GM19452 (cell line): ENCODE measurements around the gene TTC9B.

Experiments used
- ATAC-seq: cut with Tn5 transposase; IDR thresholded peaks from one replicate; pipeline ENCODE4 v1.9.1; 2021; ENCODE audit not compliant: unreplicated experiment

The TTC9B gene

DNA sequence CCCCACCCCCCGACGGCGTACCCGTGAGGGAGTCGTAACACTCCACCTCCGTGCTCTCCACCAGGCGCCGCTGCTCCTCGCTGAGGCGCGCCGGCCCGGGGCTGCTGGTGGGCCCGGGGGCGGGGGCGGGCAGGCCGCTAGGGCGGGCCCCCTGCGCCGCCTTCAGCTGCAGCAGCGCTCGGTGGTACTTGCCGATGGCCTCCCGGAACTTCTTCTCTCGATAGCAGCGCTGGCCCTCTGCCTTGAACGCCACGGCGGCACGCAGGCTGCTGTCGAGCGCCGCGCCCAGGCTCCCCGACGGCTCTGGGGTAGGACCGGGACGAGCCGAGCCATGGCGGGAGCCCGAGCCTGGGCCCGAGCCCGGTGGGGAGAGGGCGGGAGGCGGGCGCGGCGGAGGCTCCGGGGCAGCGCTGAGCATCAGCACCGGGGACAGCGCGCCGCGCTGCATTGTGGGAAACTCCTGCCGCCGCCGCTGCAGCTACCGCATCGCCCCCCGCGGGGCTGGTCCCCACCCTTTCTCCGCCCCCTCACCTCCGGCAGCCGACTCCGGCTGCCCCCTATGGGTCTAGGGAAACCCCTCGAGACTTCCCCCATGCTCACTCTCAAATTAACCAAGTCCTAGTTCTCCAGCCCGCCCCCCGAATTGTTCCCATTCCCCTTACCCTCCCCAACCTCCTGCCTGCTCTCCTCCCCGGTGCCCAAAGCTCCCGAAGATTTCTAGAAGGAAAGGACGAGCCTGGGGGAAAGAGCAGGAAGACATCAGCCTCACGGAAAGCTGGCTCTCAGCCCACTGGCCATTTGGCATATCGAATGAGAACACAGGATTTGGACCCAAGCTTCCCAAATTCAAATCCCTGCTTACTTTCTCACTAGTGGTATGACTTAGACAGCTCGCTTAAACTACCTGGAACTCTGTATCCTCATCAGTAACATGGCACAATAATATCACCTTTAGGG, at the start of gene TTC9B:
Gene TTC9B, minus strand, starts transcription at position 451 of the 957 bp plus-strand sequence. Its CDS starts 3 bp downstream, at position 448.
- ATAC-seq = no peak

DNA sequence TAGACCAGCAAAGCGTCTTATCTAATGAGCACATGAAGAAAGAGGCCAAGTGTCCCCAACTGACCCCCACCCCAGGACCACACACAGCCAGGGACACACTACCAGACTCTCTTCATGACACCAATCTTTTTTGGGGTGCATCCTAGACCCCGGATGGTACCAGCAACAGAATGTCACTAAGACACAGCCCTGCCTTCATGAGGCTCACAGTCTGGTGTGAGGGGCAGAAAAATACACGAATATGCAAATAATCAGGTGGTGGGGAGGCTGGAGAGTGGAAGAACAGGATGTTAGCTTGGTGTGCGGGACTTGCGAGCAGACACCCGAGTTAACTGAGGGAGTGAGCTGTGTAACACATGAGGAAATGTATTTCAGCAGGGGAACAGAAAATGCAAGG, 49.4 kb upstream of the TTC9B start:
- no peak for ATAC-seq

DNA sequence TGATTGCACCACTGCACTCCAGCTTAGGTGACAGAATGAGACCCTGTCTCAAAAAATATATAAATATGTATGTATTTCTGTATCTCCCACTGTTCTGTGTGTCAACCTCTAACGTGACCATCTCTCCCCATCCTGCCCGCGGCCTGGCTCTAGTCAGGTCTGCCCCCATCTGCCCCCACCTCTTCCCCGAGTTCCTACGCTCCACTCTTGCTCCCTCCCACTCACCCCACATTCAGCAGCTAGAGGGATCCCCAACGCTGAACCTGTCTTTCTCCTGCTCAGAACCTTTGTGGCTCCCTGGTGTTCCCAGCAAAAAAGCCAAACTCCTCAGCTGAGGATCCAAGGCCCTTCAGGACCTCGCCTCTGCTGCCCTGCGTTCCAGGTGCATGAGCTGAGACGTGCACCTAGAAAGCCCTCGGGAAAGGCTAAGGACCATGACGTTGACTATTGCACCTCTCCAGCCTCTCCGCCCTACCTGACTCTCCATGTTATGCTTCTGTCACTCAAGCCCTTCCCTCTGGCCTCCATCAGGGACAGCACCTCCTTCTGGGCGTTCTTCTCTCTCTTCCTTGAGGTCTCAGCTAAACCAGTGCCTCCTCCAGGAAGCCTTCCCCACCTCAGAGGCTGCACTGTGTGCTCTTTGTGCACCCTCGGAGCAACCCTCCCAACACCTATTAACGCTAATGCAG, 48.9 kb upstream of the TTC9B start:
- ATAC-seq = no peak

DNA sequence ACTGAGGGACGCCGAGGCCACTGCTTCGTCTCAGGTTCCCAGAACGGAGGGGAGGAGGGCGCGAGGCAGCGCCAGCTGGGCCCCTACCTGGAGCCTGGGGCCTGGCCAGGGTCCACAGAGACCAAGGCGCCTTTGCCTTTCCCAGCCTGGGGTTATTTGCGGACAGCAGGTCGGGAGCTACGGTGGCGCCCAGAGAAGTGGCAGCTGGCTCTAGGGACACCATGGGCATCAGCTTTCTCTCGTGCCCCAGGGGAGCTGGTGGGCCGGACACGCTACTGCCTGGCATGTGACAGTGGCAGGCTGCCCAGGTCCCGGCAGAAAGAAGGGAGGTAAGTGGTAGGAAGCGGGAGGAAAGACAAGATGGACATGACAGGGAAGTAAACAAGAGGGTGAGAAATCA, 47.9 kb upstream of the TTC9B start:
- no peak for ATAC-seq

DNA sequence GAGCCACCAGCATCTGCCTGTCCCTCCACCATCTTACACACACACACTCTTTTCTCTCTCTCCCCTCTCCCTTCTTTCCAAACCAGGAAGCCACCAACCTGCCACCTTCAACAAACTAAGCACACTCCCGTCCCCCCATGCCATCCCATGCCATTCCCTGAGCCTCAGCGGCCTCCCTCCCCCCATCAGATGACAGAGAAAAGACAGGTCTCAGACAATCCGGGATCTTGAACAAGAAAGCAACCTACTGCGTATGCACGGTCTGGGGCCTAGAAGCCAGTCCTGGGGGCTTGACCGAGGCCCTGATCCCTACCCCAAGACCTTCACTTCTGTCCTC, 47.5 kb upstream of the TTC9B start:
- no peak for ATAC-seq

DNA sequence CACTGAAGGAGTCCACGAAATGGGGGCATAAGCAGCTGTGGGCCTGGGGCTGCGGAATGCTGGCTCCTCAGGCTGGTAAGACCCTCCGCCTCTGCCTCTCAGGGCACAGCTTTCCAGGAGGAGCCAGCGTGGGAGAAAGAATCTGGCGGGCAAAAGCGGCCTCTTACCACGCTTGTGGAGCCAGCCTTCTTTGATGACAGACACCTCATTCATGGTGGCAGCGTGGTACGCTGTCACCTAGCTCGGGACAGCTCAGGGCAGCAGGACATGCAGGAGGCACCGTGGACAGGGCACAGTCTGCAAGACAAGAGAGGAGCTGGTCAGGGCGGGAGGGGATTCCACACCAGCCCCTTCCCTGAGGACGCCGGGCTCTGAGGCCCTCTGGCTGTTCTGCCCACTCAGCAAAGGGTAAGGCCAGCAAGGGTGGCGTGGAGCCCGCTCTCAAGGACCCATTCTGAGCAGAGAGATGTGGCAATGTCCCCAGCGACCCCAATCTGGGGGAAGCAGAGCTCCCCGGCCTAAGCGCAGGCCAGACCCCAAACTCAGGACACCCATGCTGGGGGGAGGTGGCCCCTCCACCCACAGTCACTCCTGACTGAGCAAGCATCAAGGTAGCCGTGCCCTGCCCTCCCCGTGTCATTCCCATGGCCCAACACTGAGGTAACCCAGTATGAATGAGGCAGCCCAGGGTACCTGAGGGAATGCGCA, 47.0 kb upstream of the TTC9B start:
- no peak for ATAC-seq

DNA sequence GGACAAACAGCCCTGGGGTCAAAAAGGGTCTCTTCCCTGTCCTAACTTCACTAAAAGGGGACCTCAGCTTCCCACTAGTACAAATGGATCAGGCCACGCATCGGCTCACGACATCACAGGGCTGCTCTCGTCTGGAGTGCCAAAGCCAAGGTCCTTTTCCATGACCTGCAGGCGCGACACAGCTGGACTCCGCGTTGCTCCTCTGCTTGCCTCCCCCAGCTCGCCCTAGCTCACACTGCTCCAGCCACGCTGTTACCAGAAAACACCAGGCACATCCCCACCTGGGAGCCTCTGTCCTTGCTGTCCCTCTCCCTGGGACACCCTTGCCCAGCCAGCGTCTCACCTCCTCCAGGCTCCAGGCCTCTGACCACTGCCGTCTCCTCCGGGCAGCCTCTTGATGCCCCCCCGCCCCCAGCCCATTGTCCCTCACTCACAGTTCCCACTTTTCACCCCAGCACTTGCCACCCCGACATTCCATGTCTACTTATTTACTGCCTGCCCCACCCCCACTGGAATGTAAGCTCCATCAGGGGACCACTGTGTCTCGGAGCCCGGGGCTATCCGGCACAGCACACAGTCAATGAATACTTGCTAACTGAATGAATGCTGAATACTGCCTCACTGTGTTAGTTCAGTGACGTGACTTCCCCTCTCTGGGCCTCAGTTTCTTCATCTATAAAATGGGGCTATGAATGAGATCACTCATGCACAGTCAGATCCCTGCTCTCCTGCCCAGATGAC, 46.3 kb upstream of the TTC9B start:
- no peak for ATAC-seq

DNA sequence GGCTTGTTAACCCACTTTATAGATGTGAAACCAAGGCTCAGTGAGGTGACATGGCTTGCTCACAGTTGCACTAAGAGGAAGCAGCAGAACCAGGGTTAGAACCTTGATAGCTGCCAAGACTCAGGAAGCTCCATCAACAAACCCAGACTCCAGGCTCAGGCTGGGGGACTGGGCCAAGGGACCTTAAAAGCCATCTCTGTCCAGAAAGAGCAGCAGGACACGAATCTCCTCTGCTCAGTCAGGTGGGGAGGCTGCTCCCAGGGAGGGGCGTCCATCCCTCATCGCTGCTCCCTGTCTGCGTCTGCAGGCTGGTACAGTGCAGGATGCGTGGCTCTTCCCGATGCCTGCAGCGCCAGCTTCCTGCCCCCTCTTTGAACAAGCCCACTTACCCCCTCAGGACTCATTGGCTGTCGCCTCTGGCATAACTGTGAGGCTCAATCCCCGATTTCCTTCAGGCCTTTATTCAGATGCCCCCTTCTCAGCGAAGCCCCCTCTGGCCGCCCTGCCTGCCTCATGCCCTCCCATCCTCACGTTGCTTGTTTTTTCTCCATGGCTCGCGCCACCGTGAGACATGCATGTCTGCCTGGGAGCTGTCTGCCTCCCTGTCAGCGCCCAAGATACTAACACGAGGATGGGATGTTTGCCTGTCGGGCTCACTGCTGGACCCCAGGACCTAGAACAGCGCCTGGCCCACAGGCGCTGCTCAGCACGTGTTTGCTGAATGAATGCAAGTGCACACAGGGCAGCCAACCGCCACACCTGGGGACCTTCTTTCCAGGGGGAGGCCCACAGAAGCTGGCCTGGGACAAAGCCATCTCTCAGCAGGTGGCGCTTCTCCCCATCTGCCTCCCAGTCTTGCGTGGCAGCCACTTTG, 45.5 kb upstream of the TTC9B start:
- ATAC-seq = no peak

DNA sequence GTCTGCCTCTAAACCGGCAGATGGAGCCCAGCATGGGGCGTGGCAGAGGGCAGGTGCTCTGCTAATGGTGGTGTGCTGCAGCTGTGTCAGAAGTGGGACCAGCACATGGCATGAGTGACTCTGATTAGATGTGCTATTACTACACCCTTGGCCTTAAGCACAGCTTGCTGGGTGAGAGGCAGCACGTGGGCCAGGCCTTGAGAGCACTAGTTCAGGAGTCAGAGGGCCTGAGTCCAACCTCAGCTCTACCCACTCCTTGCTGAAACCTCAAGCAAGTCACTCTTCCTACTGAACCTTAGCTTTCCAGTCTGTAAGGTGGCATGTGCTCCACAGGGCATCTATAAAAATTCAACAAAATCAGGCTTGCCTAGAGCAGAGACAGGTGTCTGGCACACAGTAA, 44.2 kb upstream of the TTC9B start:
- no peak for ATAC-seq

DNA sequence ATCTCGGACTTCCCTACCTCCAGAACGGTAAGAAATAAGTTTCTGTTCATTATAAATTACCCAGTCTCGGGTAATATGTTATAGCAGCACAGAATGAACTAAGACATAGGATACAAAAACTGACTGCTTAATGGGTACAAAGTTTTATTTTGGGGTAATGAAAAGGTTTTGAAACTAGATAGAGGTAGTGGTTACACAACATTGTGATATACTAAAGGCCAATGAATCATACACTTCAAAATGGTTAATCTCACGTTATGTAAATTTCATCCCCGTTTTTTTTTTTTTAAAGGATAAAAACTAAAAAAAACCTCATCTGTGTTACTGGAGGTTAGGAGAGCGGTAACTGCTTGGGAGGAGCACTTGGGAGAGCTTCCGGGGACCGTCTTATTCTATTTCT, 43.4 kb upstream of the TTC9B start:
- no peak for ATAC-seq

DNA sequence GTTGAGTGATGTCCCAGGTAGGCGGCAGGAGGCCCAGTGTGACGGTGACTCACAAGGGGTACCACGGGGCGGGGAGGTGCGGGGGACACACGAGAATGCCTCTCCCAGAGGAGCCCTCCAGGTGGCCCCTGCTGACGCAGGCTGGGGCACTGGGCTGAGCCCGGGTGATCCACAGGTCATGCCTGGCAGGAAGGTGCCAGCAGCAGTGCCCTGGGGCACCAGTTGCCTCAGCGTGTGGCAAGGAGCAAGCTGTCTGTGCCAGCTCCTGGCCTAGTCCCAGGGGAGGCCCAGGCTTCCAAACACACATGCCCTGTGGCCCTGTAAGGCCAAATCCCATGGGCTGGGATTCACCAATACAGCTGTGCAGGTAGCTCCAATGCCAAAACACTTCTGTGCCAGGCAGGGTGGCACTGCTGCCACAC, 38.9 kb upstream of the TTC9B start:
- ATAC-seq = no peak

DNA sequence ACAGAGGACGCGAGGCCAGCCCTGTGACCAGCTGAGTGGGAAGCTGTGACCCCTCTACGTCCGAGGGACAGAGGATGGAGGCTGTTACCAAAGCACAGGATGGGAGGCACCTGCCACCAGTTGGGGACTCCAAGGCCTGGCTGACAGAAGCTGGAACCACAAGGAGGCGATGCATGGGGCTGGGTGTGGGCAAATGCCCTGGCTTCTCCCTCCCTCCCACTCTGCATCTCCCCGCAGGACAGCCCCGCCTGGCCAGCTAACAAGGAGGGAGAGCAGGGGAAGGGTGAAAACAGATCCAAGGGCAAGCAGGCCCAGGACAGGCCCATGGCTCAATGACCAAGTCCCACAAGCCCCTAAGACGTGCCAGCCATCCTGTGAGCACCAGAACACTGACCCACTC, 38.3 kb upstream of the TTC9B start:
- no peak for ATAC-seq

DNA sequence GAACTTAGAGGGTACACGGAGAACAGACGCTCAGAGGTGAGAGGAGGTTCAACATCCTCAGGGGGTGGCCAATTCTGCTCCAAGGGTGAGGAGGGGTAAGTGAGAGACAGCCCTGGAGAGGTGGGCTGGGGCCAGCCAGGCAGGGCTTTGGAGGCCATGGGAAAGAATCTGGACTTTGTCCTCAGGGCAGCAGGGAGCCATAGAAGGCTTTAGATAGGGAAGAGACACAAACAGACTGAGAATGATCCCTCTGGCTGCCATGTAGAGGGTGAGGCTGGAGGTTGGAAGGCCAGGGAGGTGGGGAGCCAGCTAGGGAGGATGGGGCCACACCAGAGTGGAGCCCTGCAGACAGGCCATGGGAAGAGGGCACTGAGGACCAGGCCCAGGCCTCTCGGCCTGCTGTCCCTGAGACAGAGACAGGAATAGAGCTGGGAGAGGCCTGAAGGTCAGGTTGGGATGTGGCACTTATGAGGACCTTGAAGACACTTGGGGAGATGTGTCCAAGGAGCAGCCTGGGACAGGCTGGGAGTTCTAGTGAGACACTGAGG, 37.5 kb upstream of the TTC9B start:
- ATAC-seq = no peak

DNA sequence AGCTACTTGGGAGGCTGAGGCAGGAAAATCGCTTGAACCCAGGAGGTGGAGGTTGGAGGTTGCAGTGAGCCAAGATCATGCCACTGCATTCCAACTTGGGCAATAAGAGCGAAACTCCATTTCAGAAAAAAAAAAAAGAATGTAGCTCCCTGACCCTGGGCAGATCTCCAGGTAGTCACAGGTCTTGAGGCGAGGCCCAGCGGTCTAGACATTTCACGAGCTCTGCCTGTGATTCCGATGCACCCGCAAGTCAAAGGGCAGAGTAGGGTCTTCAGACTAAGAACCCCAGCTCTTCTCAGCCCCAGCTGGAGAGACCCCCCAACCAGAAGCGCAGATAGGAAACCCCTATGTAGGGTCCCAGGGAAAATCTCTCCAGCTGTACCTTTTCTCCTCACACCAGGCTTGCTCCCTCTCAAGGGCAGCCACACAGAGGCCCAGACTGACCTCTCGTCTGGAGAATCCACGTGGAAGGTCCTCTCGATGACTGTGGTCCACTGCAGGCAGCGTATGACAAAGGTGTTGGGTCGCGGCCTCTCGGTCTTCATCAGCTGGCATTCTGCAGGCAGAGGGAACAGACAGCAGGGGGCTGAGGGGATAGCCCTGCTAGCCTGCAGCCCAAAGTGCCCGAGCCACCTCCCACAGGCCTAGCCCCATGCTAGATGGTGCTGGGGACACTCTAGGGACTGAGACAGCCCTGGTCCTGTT, 36.7 kb upstream of the TTC9B start:
- no peak for ATAC-seq

DNA sequence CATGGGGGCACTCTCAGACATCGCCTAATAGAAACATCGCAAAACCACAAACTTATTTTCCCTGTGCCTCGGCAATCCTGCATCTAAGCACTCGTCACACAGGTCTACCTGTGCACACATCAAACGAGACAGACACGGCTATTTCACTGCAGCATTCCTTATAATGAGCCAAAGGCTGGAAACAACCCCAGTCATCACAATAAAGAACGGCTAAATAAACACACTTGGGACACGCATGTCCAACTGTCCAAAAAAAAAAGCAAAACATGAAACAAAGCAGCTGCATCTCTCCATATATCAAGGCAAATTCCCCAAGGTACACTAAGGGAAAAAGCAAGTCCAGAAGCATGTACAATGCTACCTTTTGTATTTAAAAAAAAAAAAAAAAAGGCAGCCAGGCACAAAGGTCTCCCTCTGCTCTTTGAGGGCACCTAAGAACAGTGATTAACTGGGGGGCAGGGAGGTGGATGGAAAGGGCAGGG, 35.5 kb upstream of the TTC9B start:
- no peak for ATAC-seq

DNA sequence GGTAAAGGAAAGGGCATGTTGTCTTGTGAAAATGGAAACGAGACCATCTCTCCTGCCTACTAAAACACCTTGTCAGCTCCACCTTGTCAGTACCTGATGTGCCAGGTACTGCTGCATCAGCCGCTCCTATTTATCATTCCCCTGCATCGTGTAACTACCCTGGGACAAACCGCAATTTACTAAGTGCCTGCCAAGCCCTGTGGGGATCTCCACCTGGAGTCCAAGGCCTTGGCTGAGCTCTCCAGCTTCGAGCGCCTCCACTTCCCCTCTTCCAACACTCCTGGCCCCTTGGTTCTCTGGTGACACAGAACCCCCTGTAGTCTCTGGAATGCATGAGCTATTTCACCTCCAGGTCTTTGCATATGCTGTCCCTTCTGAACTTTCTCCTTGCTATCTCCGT, 34.2 kb upstream of the TTC9B start:
- ATAC-seq = no peak

DNA sequence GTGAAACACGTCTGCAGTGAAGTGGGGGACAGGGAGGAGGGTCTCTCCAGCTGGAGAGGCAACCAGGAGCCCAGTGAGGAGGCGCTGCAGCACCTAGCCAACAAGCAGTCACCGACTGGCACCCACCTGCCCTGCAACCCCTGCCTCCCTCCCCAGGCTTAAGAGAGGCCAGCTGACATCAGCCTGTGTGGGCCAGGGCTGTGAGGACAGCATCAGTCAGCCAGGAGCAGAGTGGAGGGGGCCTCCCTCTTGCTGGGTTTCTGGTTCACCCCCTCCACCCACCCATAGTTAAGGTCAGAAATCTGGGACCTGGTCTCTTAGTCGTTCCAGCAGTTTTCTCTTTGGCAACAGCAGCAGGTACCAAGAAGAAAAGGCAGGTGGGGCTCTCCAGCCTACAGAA, 33.8 kb upstream of the TTC9B start:
- ATAC-seq = no peak

DNA sequence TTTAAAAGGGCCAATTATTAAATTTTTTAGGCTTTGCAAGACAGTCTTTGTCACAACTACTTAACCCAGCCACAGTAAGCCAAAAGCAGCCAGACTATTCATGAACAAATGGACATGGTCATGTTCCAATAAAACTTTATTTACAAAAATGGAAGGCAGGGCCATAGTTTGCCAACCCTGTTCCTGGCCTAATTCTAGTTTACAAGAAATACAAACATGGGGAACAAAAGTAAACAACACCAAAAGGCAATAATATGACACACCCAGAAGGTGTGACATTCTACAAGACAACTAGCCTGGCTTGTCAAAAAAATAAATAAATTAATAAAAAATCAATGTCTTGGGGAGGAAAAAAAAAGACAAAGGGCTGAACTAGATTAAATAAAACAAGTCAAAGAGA, 33.1 kb upstream of the TTC9B start:
- ATAC-seq = no peak

DNA sequence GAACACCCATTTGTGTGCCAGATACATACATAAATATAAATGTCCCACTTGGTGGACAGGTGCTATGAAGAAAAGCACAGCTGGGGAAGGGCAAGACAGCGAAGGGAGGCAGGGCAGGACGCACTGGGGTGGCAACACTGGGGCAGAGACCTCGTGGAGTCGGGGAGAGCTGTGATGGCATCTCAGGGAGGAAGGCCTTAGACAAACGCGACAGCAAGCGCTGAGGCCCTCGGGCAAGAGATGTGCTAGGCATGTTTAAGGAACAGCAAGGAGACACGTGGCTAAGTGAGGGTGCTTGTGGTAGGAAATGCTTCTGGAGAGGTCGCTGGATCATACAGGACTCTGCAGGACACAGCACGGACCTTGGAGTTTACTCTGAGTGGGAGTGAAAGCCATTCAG, 31.6 kb upstream of the TTC9B start:
- ATAC-seq = no peak
